IMR-90 (cell line): Measurements from ENCODE around the gene ACOXL. TPM values are rescaled to one million over a fixed set of nuclear protein-coding genes. Genes with fewer than 3 reads are reported as not detected.

ENCODE experiments used
- ATAC-seq: fragments of 200-7000 bp; cut with Tn5 transposase; 2 replicates; pipeline ENCODE4 v1.9.1; 2020; ENCODE audit warnings: low read depth, mild to moderate bottlenecking, moderate library complexity
- BruUV-seq: library from RNA; stranded (reverse); fragments of 400-500 nt; replicated peaks from 2 replicates; lab custom pipeline; 2021; lab: Mats Ljungman, UMichigan
- CTCF ChIA-PET: fragments of 300-600 bp; formaldehyde crosslinking; extraction: SDS; loops from one replicate; lab custom pipeline; 2021; ENCODE audit warnings: antibody characterized with exemption; lab: Yijun Ruan, JAX
- POLR2A ChIA-PET: fragments of 300-600 bp; sonication (Branson Sonifier 250); formaldehyde crosslinking; loops from one replicate; lab custom pipeline; 2022; ENCODE audit warnings: antibody characterized with exemption; ENCODE audit not compliant: unreplicated experiment; lab: Charles Lee
- DNase-seq: peaks from one replicate; pipeline ENCODE4 v3.0.0; 2013
- H2AFZ ChIP-seq: replicated peaks from 2 replicates; pipeline ENCODE3; 2013; ENCODE audit warnings: low read length, mild to moderate bottlenecking; ENCODE audit not compliant: poor library complexity
- H2AK5ac ChIP-seq: 2 replicates; pipeline ENCODE4 v1.6.1; 2013; ENCODE audit warnings: low read depth, low read length, inconsistent platforms
- H2AK9ac ChIP-seq: replicated peaks from 2 replicates; pipeline ENCODE3; 2013; ENCODE audit warnings: mild to moderate bottlenecking, low read depth, low read length, moderate library complexity; ENCODE audit not compliant: poor library complexity
- H2BK120ac ChIP-seq: 2 replicates; pipeline ENCODE4 v1.6.1; 2013; ENCODE audit warnings: low read depth, low read length, inconsistent platforms
- H2BK15ac ChIP-seq: 3 replicates; pipeline ENCODE4 v1.6.1; 2013; ENCODE audit warnings: low read depth, low read length, inconsistent platforms
- H2BK20ac ChIP-seq: 2 replicates; pipeline ENCODE4 v1.6.1; 2013; ENCODE audit warnings: low read depth, mild to moderate bottlenecking, inconsistent platforms, low read length, moderate library complexity
- H2BK5ac ChIP-seq: 2 replicates; pipeline ENCODE4 v1.6.1; 2013; ENCODE audit warnings: mild to moderate bottlenecking, low read depth, low read length, inconsistent platforms; ENCODE audit not compliant: poor library complexity, severe bottlenecking
- H3K14ac ChIP-seq: replicated peaks from 2 replicates; pipeline ENCODE4 v1.6.1; 2013; ENCODE audit warnings: low read depth, low read length, inconsistent platforms
- H3K18ac ChIP-seq: 2 replicates; pipeline ENCODE4 v1.6.1; 2013; ENCODE audit warnings: low read depth, low read length, control low read depth
- H3K23ac ChIP-seq: 2 replicates; pipeline ENCODE4 v1.6.1; 2013; ENCODE audit warnings: low read depth, low read length, inconsistent platforms
- H3K27ac ChIP-seq: 2 replicates; pipeline ENCODE4 v1.5.1; 2013; ENCODE audit warnings: mild to moderate bottlenecking, control low read depth, low read length; ENCODE audit not compliant: insufficient read depth
- H3K27me3 ChIP-seq: 2 replicates; pipeline ENCODE4 v1.6.1; 2013; ENCODE audit warnings: low read length; ENCODE audit not compliant: control insufficient read depth, insufficient read depth
- H3K36me3 ChIP-seq: 2 replicates; pipeline ENCODE4 v1.6.1; 2013; ENCODE audit warnings: low read length, mixed read lengths; ENCODE audit not compliant: control insufficient read depth, insufficient read depth
- H3K4ac ChIP-seq: 2 replicates; pipeline ENCODE4 v1.6.1; 2013; ENCODE audit warnings: low read depth, low read length, inconsistent platforms
- H3K4me1 ChIP-seq: 2 replicates; pipeline ENCODE4 v1.6.1; 2013; ENCODE audit warnings: low read length, mixed read lengths; ENCODE audit not compliant: control insufficient read depth, insufficient read depth
- H3K4me2 ChIP-seq: 2 replicates; pipeline ENCODE4 v1.6.1; 2013; ENCODE audit warnings: low read depth, mild to moderate bottlenecking, control low read depth, low read length, moderate library complexity
- H3K4me3 ChIP-seq: 2 replicates; pipeline ENCODE4 v1.5.1; 2013; ENCODE audit warnings: low read depth, mild to moderate bottlenecking, control low read depth, low read length, moderate library complexity; ENCODE audit not compliant: insufficient read depth
- H3K56ac ChIP-seq: 2 replicates; pipeline ENCODE4 v1.6.1; 2013; ENCODE audit warnings: low read length, inconsistent platforms; ENCODE audit not compliant: insufficient read depth; ENCODE audit errors: extremely low read depth
- H3K79me1 ChIP-seq, 2 experiments: 2 replicates each; pipeline ENCODE4 v1.6.1; 2013; ENCODE audit warnings: low read length in 2 of 2, inconsistent platforms in 1 of 2, low read depth in 1 of 2
- H3K9ac ChIP-seq: 2 replicates; pipeline ENCODE4 v1.6.1; 2013; ENCODE audit warnings: low read depth, low read length, control low read depth
- H3K9me1 ChIP-seq: 2 replicates; pipeline ENCODE4 v1.6.1; 2013; ENCODE audit warnings: low read length, inconsistent platforms; ENCODE audit not compliant: insufficient read depth
- H3K9me3 ChIP-seq: 2 replicates; pipeline ENCODE4 v1.6.1; 2013; ENCODE audit warnings: low read length; ENCODE audit not compliant: control insufficient read depth, insufficient read depth
- H4K20me1 ChIP-seq: 2 replicates; pipeline ENCODE4 v1.6.1; 2013; ENCODE audit warnings: low read length, inconsistent platforms; ENCODE audit not compliant: insufficient read depth
- H4K5ac ChIP-seq: 2 replicates; pipeline ENCODE4 v1.6.1; 2013; ENCODE audit warnings: mild to moderate bottlenecking, low read depth, low read length, control low read depth
- H4K8ac ChIP-seq, 2 experiments: 2 replicates each; pipeline ENCODE4 v1.6.1; 2013; ENCODE audit warnings: low read depth in 2 of 2, low read length in 2 of 2, control low read depth in 1 of 2, inconsistent platforms in 1 of 2
- H4K91ac ChIP-seq: 2 replicates; pipeline ENCODE4 v1.6.1; 2013; ENCODE audit warnings: low read depth, low read length, inconsistent platforms; ENCODE audit not compliant: insufficient read depth
- BHLHE40 ChIP-seq: fragments of 150-350 bp; IDR thresholded peaks from 2 replicates; pipeline ENCODE4 v1.6.1; 2016; ENCODE audit warnings: mild to moderate bottlenecking, low read depth, low read length
- CEBPB ChIP-seq: IDR thresholded peaks from 2 replicates; pipeline ENCODE4 v1.6.1; 2012; ENCODE audit warnings: low read depth, low read length, improper control_type of control experiment
- CHD1 ChIP-seq: IDR thresholded peaks from 2 replicates; pipeline ENCODE4 v1.6.1; 2012; ENCODE audit warnings: low read depth, low read length, improper control_type of control experiment
- ELK1 ChIP-seq: fragments of 150-350 bp; IDR thresholded peaks from 2 replicates; pipeline ENCODE4 v1.6.1; 2016; ENCODE audit warnings: low read depth, mild to moderate bottlenecking, low read length, moderate library complexity, borderline replicate concordance
- FOS ChIP-seq: fragments of 150-350 bp; IDR thresholded peaks from 2 replicates; pipeline ENCODE4 v1.6.1; 2016; ENCODE audit warnings: low read depth, low read length
- MAFK ChIP-seq: IDR thresholded peaks from 2 replicates; pipeline ENCODE4 v1.6.1; 2012; ENCODE audit warnings: low read depth, low read length, improper control_type of control experiment
- MAZ ChIP-seq: IDR thresholded peaks from 2 replicates; pipeline ENCODE4 v1.6.1; 2012; ENCODE audit warnings: low read depth, mild to moderate bottlenecking, low read length, improper control_type of control experiment, moderate library complexity, borderline replicate concordance
- MXI1 ChIP-seq: IDR thresholded peaks from 2 replicates; pipeline ENCODE4 v1.6.1; 2012; ENCODE audit warnings: low read depth, mild to moderate bottlenecking, low read length, moderate library complexity, borderline replicate concordance
- NFE2L2 ChIP-seq: fragments of 150-350 bp; IDR thresholded peaks from 2 replicates; pipeline ENCODE4 v1.6.1; 2016; ENCODE audit warnings: low read depth, mild to moderate bottlenecking, low read length
- POLR2A ChIP-seq: IDR thresholded peaks from 2 replicates; pipeline ENCODE4 v1.6.1; 2012; ENCODE audit warnings: mild to moderate bottlenecking, low read depth, low read length
- RAD21 ChIP-seq: IDR thresholded peaks from 2 replicates; pipeline ENCODE4 v1.6.1; 2012; ENCODE audit warnings: low read length, improper control_type of control experiment
- RCOR1 ChIP-seq: IDR thresholded peaks from 2 replicates; pipeline ENCODE4 v1.6.1; 2012; ENCODE audit warnings: mild to moderate bottlenecking, low read length, improper control_type of control experiment; ENCODE audit not compliant: insufficient replicate concordance
- RFX5 ChIP-seq: IDR thresholded peaks from 2 replicates; pipeline ENCODE4 v1.8.0; 2012; ENCODE audit warnings: low read depth, mild to moderate bottlenecking, low read length, moderate library complexity
- SMC3 ChIP-seq: fragments of 150-350 bp; IDR thresholded peaks from 2 replicates; pipeline ENCODE4 v1.6.1; 2016; ENCODE audit warnings: low read depth, mild to moderate bottlenecking, antibody characterized with exemption, low read length, moderate library complexity
- WGBS, 2 experiments: methylation state at CpG; one replicate each; pipeline versions ENCODE4 v1.1.5 to v1.1.7; 2013; ENCODE audit warnings: missing lambda C conversion rate in 2 of 2; ENCODE audit not compliant: insufficient read length in 1 of 2; ENCODE audit errors: extremely low coverage in 2 of 2; 5-methylcytosine and 5-hydroxymethylcytosine counted together
- dilution Hi-C: fragments of 300-500 bp; cut with HindIII; formaldehyde crosslinking; loops from one replicate; pipeline ENCODE4 v1.14.3; 2018; ENCODE audit warnings: low sequenced_read_pairs; ENCODE audit not compliant: unreplicated experiment
- in situ Hi-C: fragments of 300-500 bp; cut with MboI; formaldehyde crosslinking; loops from 3 replicates; pipeline ENCODE4 v1.14.3; 2019; ENCODE audit warnings: low sequenced_read_pairs, inconsistent platforms, mixed read lengths
- intact Hi-C: fragments of 100-400 bp; cut with micrococcal nuclease; formaldehyde crosslinking; loops from 2 replicates; pipeline ENCODE4 v1.10.0; 2022
- polyA plus RNA-seq, 3 experiments: library from polyadenylated mRNA; depleted of rRNA; stranded (reverse); fragments of >200 nt; gene quantifications; 2 replicates each; pipeline ENCODE4 v1.2.3, GENCODE V29; 2012; ENCODE audit warnings: low replicate concordance in 1 of 3
- total RNA-seq: library from RNA; depleted of rRNA; stranded (reverse); fragments of >200 nt; gene quantifications from 2 replicates; pipeline ENCODE4 v1.2.3, GENCODE V29; 2012
- TF ChIP-seq, protein P1 (sequence below): fragments of 150-350 bp; IDR thresholded peaks from 2 replicates; pipeline ENCODE4 v1.6.1; 2017; ENCODE audit warnings: mild to moderate bottlenecking, antibody characterized with exemption, low read length, low read depth
- TF ChIP-seq, protein P2 (sequence below): conservative IDR thresholded peaks from 2 replicates; pipeline ENCODE4 v1.5.1; 2012; ENCODE audit warnings: mild to moderate bottlenecking, low read depth, low read length, improper control_type of control experiment

Gene ACOXL
- total and polyA plus RNA-seq, 2 of the 4 experiments (the other 2 are of a cell fraction): not detected

DNA sequence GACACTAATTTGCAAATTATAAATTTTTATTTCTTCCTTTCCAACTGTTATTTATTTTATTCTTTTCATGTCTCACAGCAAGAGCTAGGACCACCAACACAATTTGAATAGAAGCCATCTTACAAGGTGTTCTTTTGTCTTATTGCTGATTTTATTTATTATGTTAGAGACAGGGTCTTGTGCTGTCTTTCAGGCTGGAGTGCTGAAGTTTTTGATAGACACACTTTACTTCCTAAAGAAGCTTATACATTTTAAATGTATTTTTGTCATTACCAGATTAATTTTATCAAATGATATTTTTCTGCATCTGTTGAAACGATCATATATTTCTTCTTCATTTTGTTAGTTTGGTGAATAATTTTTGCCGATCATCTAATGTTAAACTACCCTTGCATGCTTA, 258.1 kb downstream of the ACOXL start:
- intact Hi-C loops: no loop called here
- ChIA-PET POLR2A (no interaction called here), CTCF (no interaction called here)
- Histone ChIP-seq H3K9me3 (no peaks in the 10 kb centered on the region), H3K27me3 (peaks cover 19% of the 10 kb centered on the region), H3K4me1 (no peaks in the 10 kb centered on the region), H4K20me1 (no peaks in the 10 kb centered on the region), H4K91ac (no peak overlapping the region), H3K36me3 (no peaks in the 10 kb centered on the region), H3K23ac (no peak overlapping the region), H3K4me2 (no peak overlapping the region), H2AK5ac (no peak overlapping the region), H3K56ac (no peak overlapping the region), H3K4me3 (no peak overlapping the region), H2BK5ac (no peak overlapping the region), H2BK15ac (no peak overlapping the region), H3K9me1 (no peaks in the 10 kb centered on the region), H4K8ac (no peak overlapping the region), H2BK120ac (no peak overlapping the region), H3K14ac (no peak overlapping the region), H2AFZ (no peak overlapping the region), H3K9ac (no peak overlapping the region), H2BK20ac (no peak overlapping the region), H3K18ac (no peak overlapping the region), H3K27ac (no peak overlapping the region), H2AK9ac (no peak overlapping the region), H4K5ac (no peak overlapping the region), H3K79me1 (no peaks in the 10 kb centered on the region), H3K4ac (no peak overlapping the region)
- dilution Hi-C loops: no loop called here
- DNase-seq: no peak
- no TSS peak for BruUV-seq
- in situ Hi-C loops: no loop called here
- WGBS, 2 experiments: no CpG with 5 or more reads among the region's 2 CpGs
- ATAC-seq: no peak
- TF ChIP-seq RCOR1 (no peak), MAZ (no peak), FOS (no peak), NFE2L2 (no peak), MXI1 (no peak), BHLHE40 (no peak), RFX5 (no peak), CEBPB (no peak), CHD1 (no peak), SMC3 (no peak), RAD21 (no peak), MAFK (no peak), POLR2A (no peak), ELK1 (no peak)
- TF ChIP-seq, protein P1, sequence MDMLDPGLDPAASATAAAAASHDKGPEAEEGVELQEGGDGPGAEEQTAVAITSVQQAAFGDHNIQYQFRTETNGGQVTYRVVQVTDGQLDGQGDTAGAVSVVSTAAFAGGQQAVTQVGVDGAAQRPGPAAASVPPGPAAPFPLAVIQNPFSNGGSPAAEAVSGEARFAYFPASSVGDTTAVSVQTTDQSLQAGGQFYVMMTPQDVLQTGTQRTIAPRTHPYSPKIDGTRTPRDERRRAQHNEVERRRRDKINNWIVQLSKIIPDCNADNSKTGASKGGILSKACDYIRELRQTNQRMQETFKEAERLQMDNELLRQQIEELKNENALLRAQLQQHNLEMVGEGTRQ: no peak
- TF ChIP-seq, protein P2, sequence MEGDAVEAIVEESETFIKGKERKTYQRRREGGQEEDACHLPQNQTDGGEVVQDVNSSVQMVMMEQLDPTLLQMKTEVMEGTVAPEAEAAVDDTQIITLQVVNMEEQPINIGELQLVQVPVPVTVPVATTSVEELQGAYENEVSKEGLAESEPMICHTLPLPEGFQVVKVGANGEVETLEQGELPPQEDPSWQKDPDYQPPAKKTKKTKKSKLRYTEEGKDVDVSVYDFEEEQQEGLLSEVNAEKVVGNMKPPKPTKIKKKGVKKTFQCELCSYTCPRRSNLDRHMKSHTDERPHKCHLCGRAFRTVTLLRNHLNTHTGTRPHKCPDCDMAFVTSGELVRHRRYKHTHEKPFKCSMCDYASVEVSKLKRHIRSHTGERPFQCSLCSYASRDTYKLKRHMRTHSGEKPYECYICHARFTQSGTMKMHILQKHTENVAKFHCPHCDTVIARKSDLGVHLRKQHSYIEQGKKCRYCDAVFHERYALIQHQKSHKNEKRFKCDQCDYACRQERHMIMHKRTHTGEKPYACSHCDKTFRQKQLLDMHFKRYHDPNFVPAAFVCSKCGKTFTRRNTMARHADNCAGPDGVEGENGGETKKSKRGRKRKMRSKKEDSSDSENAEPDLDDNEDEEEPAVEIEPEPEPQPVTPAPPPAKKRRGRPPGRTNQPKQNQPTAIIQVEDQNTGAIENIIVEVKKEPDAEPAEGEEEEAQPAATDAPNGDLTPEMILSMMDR: no peak
